GM12891 (cell line): ENCODE measurements around the gene PGP.
A peak's percentile ranks its signal among the peaks of the same experiment; 100 is the strongest.

ENCODE experiments used
- PAX5 ChIP-seq: IDR thresholded peaks from 2 replicates; pipeline ENCODE4 v1.6.1; 2011; ENCODE audit warnings: low read length, moderate library complexity, mild to moderate bottlenecking; ENCODE audit not compliant: insufficient read depth, severe bottlenecking
- POLR2A ChIP-seq: IDR thresholded peaks from 2 replicates; pipeline ENCODE4 v1.6.1; 2011; ENCODE audit warnings: low read depth, low read length, control low read depth
- POLR2AphosphoS5 ChIP-seq: IDR thresholded peaks from 2 replicates; pipeline ENCODE4 v1.6.1; 2011; ENCODE audit warnings: low read depth, low read length, control low read depth
- TAF1 ChIP-seq: IDR thresholded peaks from 2 replicates; pipeline ENCODE4 v1.6.1; 2011; ENCODE audit warnings: low read depth, low read length, control low read depth

GRCh38 chr16:2223221-2223941 is 8.7 kb upstream of the PGP start, which contains the start of gene E4F1:
- TF ChIP-seq POLR2AphosphoS5 (peak; percentile 92), POLR2A (peak; percentile 96), TAF1 (peak; percentile 91), PAX5 (no peak)
